IgD-negative memory B cell (primary cell): ENCODE measurements around the gene UBASH3B. TPM values are rescaled to one million over a fixed set of nuclear protein-coding genes. Genes with fewer than 3 reads are reported as not detected.
"Not testable (repeated sequence)": the region's sequence is repeated elsewhere in the genome, so short reads cannot be mapped to it uniquely, and the experiment has no call there.

Experiments
- H3K27ac Mint-ChIP-seq, 3 donors: one replicate each; pipeline ENCODE4 v1.8.0; 2020 to 2022; ENCODE audit warnings: mild to moderate bottlenecking in 3 of 3, mixed read lengths in 3 of 3, moderate library complexity in 1 of 3
- H3K27me3 Mint-ChIP-seq: one replicate; pipeline ENCODE4 v1.8.0; 2021; ENCODE audit warnings: mixed read lengths
- H3K36me3 Mint-ChIP-seq: one replicate; pipeline ENCODE4 v1.8.0; 2020; ENCODE audit warnings: mild to moderate bottlenecking, mixed read lengths
- H3K4me1 Mint-ChIP-seq, 3 donors: one replicate each; pipeline ENCODE4 v1.8.0; 2020 to 2022; ENCODE audit warnings: mixed read lengths in 3 of 3, mild to moderate bottlenecking in 1 of 3
- H3K4me3 Mint-ChIP-seq, 4 donors: one replicate each; pipeline ENCODE4 v1.8.0; 2020 to 2022; ENCODE audit warnings: mild to moderate bottlenecking in 4 of 4, mixed read lengths in 4 of 4, moderate library complexity in 3 of 4
- H3K9me3 Mint-ChIP-seq, 3 donors: one replicate each; pipeline ENCODE4 v1.8.0; 2020 to 2021; ENCODE audit warnings: mixed read lengths in 3 of 3, mild to moderate bottlenecking in 1 of 3
- polyA plus RNA-seq: library from polyadenylated mRNA; unstranded; fragments of 300-500 nt; fragmentation: Illumina TruSeq; gene quantifications from one replicate; pipeline ENCODE4 v1.2.3, GENCODE V29; 2021

Gene UBASH3B
- polyA plus RNA-seq, 1 donor from 2014 or later: 1.3 TPM

DNA sequence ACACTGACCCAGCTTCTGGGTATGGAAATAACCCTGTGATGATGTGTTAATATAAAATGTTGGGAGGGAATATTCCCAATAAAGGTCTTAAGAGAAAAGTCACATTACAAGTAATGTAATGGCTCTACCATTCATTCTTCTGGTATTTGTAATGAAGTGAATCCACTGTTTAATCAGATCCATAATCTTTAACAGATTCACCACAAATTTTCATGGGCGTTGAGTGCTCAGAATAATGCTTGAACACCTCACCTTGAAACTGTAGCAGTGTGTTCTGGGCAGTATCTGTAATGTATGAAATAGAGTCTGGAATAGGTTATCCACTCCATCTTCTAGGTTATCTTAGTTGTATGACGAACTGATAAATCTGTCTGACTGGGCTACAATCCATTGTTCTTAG is 156.2 kb downstream of the UBASH3B start:
- Mint-ChIP-seq H3K36me3 (no peaks in the 10 kb centered on the region), H3K9me3 (no peaks in the 10 kb centered on the region), H3K27ac (no peak overlapping the region), H3K4me1 (peaks cover 13 to 32% (median 28%) of the 10 kb centered on the region in 3 donors), H3K4me3 (no peak overlapping the region), H3K27me3 (no peaks in the 10 kb centered on the region)

DNA sequence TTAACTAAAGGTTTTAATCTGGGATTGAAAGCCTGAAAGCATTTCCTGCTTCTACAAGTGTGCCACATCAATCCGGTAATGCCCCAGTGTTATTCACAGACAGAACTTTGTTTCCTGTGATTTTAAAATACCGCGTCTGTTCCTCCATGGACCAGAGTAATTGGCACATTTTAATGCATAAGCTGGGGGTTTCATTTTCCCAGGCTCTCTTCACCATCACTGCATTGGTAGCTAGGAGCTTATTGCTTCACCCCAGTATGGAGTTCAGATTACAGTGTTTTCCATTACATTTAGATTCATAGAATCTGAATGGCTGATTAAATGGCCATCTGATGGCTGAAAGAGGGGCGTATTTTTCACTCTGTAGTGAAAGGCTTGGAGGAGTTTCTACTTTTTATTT is 157.1 kb downstream of the UBASH3B start:
- Mint-ChIP-seq H3K4me1 (peaks cover 17 to 37% (median 29%) of the 10 kb centered on the region in 3 donors), H3K4me3 (no peak overlapping the region), H3K27ac (no peak overlapping the region), H3K9me3 (peaks cover 0 to 2% (median 2%) of the 10 kb centered on the region in 3 donors), H3K27me3 (no peaks in the 10 kb centered on the region), H3K36me3 (peaks cover 2% of the 10 kb centered on the region)

DNA sequence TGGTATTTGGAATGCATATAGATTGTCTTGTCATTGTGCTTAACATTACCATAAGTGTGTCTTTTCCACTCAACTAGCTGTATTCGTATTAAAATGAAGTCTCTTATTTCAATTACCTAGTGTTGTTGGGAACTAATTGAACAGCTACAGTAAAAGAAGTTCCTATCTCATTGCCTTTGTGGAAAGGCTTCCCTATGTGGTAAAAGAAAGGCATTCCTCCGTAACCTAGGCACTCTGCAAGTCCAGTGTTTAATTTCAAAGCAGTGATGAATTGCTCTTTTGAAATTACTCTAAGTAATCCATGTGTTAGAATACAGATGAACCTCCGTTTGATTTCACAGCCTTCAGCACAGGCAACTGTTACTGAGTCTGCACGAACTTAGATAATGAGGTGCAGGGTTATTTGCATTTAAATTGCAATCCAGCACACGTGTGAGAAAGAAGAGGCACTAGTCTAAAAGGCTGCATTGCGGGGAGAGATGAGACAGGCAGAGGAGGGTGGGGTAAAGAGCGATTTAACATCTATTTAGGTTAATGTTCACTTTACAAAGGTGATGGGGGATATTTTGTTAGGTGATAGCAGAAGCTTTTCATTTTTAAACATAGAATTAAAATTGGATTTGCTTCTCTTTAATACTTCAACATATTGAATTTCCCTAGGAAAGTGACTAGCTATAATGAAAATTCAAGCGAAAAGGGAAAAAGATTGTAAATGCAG is 157.8 kb downstream of the UBASH3B start:
- Mint-ChIP-seq H3K4me3 (no peak overlapping the region), H3K9me3 (peaks cover 2% of the 10 kb centered on the region in 3 donors), H3K27ac (no peak overlapping the region), H3K27me3 (no peaks in the 10 kb centered on the region), H3K4me1 (peaks cover 11 to 32% (median 23%) of the 10 kb centered on the region in 3 donors), H3K36me3 (peaks cover 2% of the 10 kb centered on the region)

- Mint-ChIP-seq H3K4me1 (peaks cover 6 to 27% (median 18%) of the 10 kb centered on the region in 3 donors), H3K4me3 (no peak overlapping the region), H3K27me3 (no peaks in the 10 kb centered on the region), H3K36me3 (peaks cover 2% of the 10 kb centered on the region), H3K27ac (peak overlapping the region in 1 of 3 donors; percentile 66), H3K9me3 (peaks cover 2 to 4% (median 2%) of the 10 kb centered on the region in 3 donors)
These were observed 158.4 kb downstream of the UBASH3B start for GRCh38 chr11:122813894-122814270.

DNA sequence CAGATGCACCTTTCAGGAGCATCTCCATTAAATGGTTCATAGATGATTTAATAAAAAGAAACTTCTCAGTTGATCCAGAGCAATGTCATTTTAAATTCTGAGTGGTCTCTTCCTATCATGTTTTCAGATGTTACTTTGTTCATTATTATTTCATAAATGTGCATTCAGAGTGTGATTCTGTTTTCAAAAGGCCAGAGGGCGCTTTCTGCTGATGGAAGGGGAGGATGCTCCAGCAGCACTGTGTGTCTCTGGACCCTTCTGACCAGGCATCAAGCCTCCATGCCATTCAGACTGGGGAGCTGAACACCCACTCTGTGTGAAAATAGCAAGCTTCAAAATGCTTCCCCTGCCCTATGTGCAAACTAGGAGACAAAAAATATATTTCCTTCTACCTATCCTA is 158.9 kb downstream of the UBASH3B start:
- Mint-ChIP-seq H3K4me3 (no peak overlapping the region), H3K36me3 (peaks cover 2% of the 10 kb centered on the region), H3K4me1 (peaks cover 5 to 24% (median 15%) of the 10 kb centered on the region in 3 donors), H3K27ac (peak overlapping the region in 1 of 3 donors; percentile 66), H3K9me3 (peaks cover 2 to 8% (median 2%) of the 10 kb centered on the region in 3 donors), H3K27me3 (no peaks in the 10 kb centered on the region)

DNA sequence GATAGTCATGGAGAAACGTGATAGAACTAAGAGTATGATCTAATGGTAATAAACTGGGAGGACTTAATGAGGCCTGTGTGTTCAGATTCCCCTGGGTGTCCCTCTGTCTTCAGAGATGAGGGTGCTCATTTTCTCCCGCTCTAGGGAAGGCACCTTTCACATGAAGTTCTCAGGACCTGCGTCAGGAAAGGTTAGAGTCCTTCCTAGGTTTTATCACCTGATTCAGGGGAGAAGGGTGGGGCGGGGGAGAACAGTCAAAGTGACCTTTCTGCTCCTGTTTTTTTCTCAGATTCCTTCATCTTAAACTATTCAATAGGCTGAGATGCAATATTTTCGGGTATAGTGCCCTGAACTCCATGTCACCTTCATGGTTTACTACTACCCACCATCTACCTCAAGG is 160.4 kb downstream of the UBASH3B start:
- H3K27me3 Mint-ChIP-seq: no peaks in the 10 kb centered on the region
- peaks cover 2 to 19% (median 7%) of the 10 kb centered on the region in 3 donors for H3K9me3 Mint-ChIP-seq
- H3K4me1 Mint-ChIP-seq: peaks cover 5 to 21% (median 12%) of the 10 kb centered on the region in 3 donors
- peak overlapping the region in 1 of 4 donors; percentile 55 for H3K4me3 Mint-ChIP-seq
- no peak overlapping the region for H3K27ac Mint-ChIP-seq
- H3K36me3 Mint-ChIP-seq: peaks cover 5% of the 10 kb centered on the region

DNA sequence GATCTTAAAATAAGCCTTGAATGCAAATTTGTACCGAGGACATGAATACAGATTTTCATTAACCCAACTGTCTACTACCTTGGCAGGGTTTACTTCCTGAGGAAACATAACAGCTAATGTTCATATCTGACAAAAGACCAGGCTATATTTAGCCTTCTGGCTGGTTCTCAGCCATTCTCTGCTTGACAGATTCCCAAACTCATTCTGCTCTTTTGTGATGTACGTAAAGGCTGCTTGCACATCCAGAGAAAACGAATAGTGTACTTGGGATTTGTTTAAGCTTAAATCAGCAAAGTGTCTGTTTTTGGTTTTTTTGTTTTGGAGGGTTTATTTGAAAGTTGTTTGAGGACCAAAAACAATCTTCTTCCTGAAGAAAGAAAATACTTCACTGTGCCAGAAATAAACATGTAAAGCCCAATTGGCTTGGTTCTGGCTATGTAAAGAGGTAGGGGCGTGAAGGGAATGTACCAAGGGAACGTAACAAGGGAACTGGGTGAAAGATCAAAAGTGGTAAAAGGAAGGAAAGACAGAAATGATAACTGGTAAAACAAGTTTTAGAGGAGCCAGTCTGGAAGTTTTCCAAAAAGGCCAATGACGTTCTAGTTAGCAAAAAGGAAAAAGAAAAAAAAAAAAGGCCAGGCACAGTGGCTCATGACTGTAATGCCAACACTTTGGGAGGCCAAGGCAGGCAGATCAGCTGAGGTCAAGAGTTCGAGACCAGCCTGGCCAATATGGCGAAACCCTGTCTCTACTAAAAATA is 161.4 kb downstream of the UBASH3B start:
- Mint-ChIP-seq H3K27ac (no peak overlapping the region), H3K4me1 (peaks cover 5 to 21% (median 12%) of the 10 kb centered on the region in 3 donors), H3K27me3 (no peaks in the 10 kb centered on the region), H3K36me3 (peaks cover 5% of the 10 kb centered on the region), H3K4me3 (peak overlapping the region in 2 of 4 donors; percentile 19 to 77), H3K9me3 (peaks cover 2 to 19% (median 7%) of the 10 kb centered on the region in 3 donors)

DNA sequence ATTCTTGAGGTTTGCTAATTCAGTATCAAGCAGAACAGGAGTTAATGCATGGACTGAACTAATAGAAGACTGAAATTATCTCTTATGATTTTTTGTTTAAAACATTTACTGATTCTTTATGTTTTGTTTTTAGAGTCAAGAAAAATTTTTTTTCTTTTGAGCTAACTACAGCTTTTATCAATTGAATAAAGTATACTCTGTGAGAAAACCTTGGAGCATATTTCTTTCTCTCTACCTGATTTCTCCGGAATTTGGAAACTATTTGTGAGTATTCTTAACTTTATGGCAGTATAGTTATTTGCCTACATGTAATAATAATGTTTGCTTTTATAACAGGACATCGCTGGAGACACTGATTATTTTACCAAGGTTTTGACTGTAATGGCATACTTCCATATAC is 164.6 kb downstream of the UBASH3B start:
- Mint-ChIP-seq H3K4me1 (peaks cover 9 to 12% (median 9%) of the 10 kb centered on the region in 3 donors), H3K36me3 (peaks cover 8% of the 10 kb centered on the region), H3K27me3 (no peaks in the 10 kb centered on the region), H3K27ac (no peak overlapping the region), H3K4me3 (no peak overlapping the region), H3K9me3 (peaks cover 2 to 24% (median 7%) of the 10 kb centered on the region in 3 donors)

- Mint-ChIP-seq H3K27ac (no peak overlapping the region), H3K4me3 (peak overlapping the region in 1 of 4 donors; percentile 18)
These were observed 165.6 kb downstream of the UBASH3B start for GRCh38 chr11:122821169-122821568.

DNA sequence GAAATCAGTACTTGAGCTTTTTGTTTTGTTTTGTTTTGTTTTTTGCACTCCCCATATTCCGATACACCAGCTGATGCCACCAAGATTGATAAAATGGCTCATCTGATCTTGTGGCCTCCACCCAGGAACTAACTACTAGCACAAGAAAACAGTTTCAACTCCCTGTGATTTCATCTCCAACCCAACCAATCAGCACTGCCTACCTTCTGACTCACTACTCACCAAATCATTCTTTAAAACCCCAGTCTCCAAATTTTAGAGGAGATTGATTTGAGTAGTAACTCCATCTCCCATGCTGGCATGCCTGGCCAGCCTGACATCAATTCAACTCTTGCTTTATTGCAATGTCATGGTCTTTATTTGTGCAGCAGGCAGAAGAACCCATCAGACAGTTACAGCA is 166.7 kb downstream of the UBASH3B start:
- peaks cover 9% of the 10 kb centered on the region for H3K27me3 Mint-ChIP-seq
- no peak overlapping the region for H3K27ac Mint-ChIP-seq
- H3K4me1 Mint-ChIP-seq: peaks cover 0 to 3% (median 0%) of the 10 kb centered on the region in 3 donors
- H3K9me3 Mint-ChIP-seq: peaks cover 0 to 24% (median 5%) of the 10 kb centered on the region in 3 donors
- peaks cover 6% of the 10 kb centered on the region for H3K36me3 Mint-ChIP-seq
- H3K4me3 Mint-ChIP-seq: no peak overlapping the region

More at GRCh38 chr11:122821169-122821568, 165.6 kb downstream of the UBASH3B start:
- Mint-ChIP-seq H3K36me3 (peaks cover 8% of the 10 kb centered on the region), H3K27me3 (peaks cover 7% of the 10 kb centered on the region), H3K9me3 (peaks cover 2 to 24% (median 7%) of the 10 kb centered on the region in 3 donors), H3K4me1 (peaks cover 6 to 9% (median 8%) of the 10 kb centered on the region in 3 donors)

DNA sequence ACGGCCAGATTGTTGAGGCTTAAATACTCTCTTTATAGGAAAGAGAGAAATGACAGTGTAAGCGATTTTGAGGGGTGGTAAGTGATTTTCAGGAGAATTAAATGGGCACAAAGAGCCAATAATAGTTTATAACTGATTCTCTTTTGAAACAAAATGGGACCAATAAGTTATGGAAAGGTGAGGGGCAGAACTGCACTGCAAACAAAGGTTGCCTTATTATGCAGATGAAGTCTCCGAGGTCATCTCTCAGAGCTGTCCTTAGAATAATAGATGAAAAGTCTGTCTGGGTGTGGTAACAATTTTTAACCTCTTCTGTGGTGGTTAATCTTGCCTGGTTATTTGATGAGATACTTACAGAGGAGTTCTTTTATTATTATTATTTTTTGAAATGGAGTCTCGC is 168.0 kb downstream of the UBASH3B start:
- peaks cover 9% of the 10 kb centered on the region for H3K27me3 Mint-ChIP-seq

GRCh38 chr11:122829371-122829770 is 173.8 kb downstream of the UBASH3B start:
- H3K4me3 Mint-ChIP-seq, H3K9me3 Mint-ChIP-seq, H3K36me3 Mint-ChIP-seq, H3K27ac Mint-ChIP-seq: not testable (repeated sequence)
- Mint-ChIP-seq H3K27me3 (peaks cover 11% of the 10 kb centered on the region), H3K4me1 (peaks cover 12 to 15% (median 14%) of the 10 kb centered on the region in 3 donors)

More for the DNA sequence above, 168.0 kb downstream of the UBASH3B start:
- Mint-ChIP-seq H3K27ac (no peak overlapping the region), H3K36me3 (peaks cover 6% of the 10 kb centered on the region), H3K4me3 (no peak overlapping the region), H3K4me1 (peaks cover 0 to 3% (median 0%) of the 10 kb centered on the region in 3 donors), H3K9me3 (peaks cover 0 to 20% (median 5%) of the 10 kb centered on the region in 3 donors)

DNA sequence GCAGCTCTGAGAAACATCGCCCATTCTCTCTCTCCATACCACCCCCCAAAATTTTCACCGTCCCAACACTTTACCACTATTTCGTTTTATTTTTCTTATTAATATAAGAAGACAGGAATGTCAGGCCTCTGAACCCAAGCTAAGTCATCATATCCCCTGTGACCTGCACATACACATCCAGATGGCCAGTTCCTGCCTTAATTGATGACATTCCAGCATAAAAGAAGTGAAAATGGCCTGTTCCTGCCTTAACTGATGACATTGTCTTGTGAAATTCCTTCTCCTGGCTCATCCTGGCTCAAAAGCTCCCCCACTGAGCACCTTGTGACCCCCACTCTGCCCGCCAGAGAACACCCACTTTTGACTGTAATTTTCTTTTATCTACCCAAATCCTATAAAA is 176.8 kb downstream of the UBASH3B start:
- Mint-ChIP-seq H3K4me3 (peak overlapping the region in 2 of 4 donors; percentile 25 to 43), H3K4me1 (peaks cover 12 to 15% (median 14%) of the 10 kb centered on the region in 3 donors)
- H3K27me3 Mint-ChIP-seq, H3K36me3 Mint-ChIP-seq, H3K9me3 Mint-ChIP-seq, H3K27ac Mint-ChIP-seq: not testable (repeated sequence)

DNA sequence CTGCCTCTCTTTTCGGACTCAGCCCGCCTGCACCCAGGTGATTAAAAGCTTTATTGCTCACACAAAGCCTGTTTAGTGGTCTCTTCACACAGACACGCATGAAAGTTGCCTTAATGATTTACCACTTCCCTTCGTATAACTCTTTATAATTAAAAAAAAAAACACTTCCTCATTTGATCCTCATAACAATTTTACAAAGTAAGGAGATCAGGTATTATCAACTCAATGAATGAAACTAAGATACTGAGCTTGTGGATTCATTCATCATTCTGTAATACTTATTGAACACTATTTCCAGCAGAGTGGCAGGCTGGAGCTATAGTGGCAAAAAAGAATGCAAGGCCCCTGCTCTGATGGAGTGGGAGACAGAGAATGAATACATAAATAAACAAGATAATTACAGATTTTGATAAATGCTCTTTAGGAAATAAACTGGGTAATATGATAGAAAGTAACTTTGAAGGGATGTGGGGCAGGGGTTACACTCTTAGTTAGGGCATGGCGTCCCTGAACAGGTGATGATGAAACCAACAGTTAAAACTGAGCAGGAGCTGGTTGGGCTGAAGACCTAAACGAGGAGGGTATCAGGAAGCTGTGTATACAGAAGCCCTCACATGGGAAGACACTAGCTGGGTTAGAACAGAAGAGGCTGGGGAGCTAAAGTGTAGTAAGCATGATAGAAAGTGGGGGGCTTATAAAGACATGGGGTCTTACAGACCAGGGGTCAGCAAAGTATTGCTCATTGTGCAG is 177.4 kb downstream of the UBASH3B start:
- Mint-ChIP-seq H3K4me3 (peak overlapping the region in 2 of 4 donors; percentile 6 to 34), H3K4me1 (peaks cover 12 to 15% (median 14%) of the 10 kb centered on the region in 3 donors), H3K27ac (no peak overlapping the region), H3K36me3 (no peaks in the 10 kb centered on the region), H3K9me3 (no peaks in the 10 kb centered on the region), H3K27me3 (peaks cover 2% of the 10 kb centered on the region)
